OCI-LY3 (cell line): ENCODE measurements around the gene B3GALT5.

Experiments used
- CTCF ChIP-seq: fragments of 200-600, 300-600 bp; sonication (generic); IDR thresholded peaks from 2 replicates; pipeline ENCODE4 v1.5.1; 2014; ENCODE audit warnings: antibody characterized with exemption, low read length, low read depth
- EZH2phosphoT487 ChIP-seq: fragments of 200-600 bp; shearing (Covaris generic); IDR thresholded peaks from 2 replicates; pipeline ENCODE4 v1.6.1; 2018; ENCODE audit warnings: antibody characterized with exemption, mixed run types, low read depth

- TF ChIP-seq CTCF (no peak), EZH2phosphoT487 (no peak)
Observed at GRCh38 chr21:39579734-39580332, 32.9 kb upstream of the B3GALT5 start.
